SKM-1 (cell line): ENCODE results near the gene HHATL.

ENCODE experiments used
- DNase-seq: peaks from one replicate; lab custom pipeline; 2025; ENCODE audit not compliant: unreplicated experiment; lab: John Stamatoyannopoulos, UW

The HHATL gene

GRCh38 chr3:42713747-42714146 lies 11.1 kb upstream of the HHATL start:
- no peak for DNase-seq

- DNase-seq, result no peak
Observed at GRCh38 chr3:42712688-42713372, 10.2 kb upstream of the HHATL start.

GRCh38 chr3:42712344-42712648 lies 9.7 kb upstream of the HHATL start:
- no peak for DNase-seq

- no peak for DNase-seq
Observed at GRCh38 chr3:42711491-42712343, 9.1 kb upstream of the HHATL start.

GRCh38 chr3:42710323-42711021 lies 7.9 kb upstream of the HHATL start:
- no peak for DNase-seq

- DNase-seq, result no peak
Observed at GRCh38 chr3:42709621-42710020, 7.0 kb upstream of the HHATL start.

- no peak for DNase-seq
Observed at GRCh38 chr3:42708611-42709151, 6.1 kb upstream of the HHATL start.

- no peak for DNase-seq
Observed at GRCh38 chr3:42707620-42708355, 5.2 kb upstream of the HHATL start.

GRCh38 chr3:42706721-42707619 lies 4.4 kb upstream of the HHATL start:
- no peak for DNase-seq

GRCh38 chr3:42705962-42706585 lies 3.5 kb upstream of the HHATL start:
- no peak for DNase-seq

- no peak for DNase-seq
Observed at GRCh38 chr3:42705058-42705767, 2.6 kb upstream of the HHATL start.

GRCh38 chr3:42704136-42704841 lies 1.7 kb upstream of the HHATL start:
- DNase-seq, result no peak

GRCh38 chr3:42703695-42704025 lies 1.1 kb upstream of the HHATL start:
- DNase-seq, result no peak

- DNase-seq, result no peak
Observed at GRCh38 chr3:42702982-42703694, 540 bp upstream of the HHATL start.

- no peak for DNase-seq
Observed at GRCh38 chr3:42701371-42702065, 1.1 kb downstream of the HHATL start.

- DNase-seq, result no peak
Observed at GRCh38 chr3:42700366-42701288, 2.0 kb downstream of the HHATL start.
